NCI-H345 (cell line): ENCODE data around the gene TRHDE.

Experiments
- DNase-seq: peaks from one replicate; lab custom pipeline; 2025; lab: John Stamatoyannopoulos, UW

The TRHDE gene

GRCh38 chr12:72444125-72444524 lies 172.0 kb downstream of the TRHDE start:
- DNase-seq: no peak

DNA sequence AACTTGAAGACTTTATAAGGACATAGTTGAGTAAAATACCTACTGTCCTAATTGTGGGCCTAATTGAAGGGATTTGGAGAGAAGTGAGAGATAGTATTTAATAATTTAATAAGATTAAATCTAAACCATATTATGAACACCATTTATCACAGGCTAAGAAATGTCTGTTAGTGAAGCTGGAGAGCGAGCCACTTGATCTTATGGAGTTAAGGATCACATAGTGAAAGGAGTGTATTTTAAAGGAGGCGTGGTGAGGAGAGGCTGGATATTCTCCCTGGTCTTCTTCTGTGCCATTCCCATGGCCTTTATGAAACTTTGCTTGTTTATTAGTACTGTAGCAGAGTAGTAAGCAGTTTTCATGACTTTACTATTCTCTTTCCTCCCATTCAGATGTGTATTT lies 172.4 kb downstream of the TRHDE start:
- no peak for DNase-seq

- no peak for DNase-seq
These were observed 175.9 kb downstream of the TRHDE start for GRCh38 chr12:72448089-72448488.

GRCh38 chr12:72448805-72449204 lies 176.6 kb downstream of the TRHDE start:
- DNase-seq: peak; percentile 8

DNA sequence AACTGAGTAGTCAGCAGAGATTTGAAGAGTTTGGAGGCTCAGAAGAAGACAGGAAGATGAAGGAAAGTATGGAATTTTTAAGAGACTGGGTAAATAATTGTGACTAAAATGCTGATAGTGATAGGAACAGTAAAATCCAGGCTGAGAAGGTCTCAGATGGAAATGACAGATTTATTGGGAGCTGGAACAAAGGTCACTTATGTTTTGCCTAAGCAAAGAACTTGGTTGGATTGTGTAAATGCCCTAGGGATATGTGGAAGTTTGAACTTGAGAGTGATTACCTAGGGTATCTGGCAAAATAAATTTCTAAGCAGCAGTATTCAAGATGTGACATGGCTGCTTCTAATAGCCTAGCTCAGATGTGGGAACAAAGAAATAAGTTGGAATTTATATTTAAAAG lies 180.9 kb downstream of the TRHDE start:
- DNase-seq: no peak

DNA sequence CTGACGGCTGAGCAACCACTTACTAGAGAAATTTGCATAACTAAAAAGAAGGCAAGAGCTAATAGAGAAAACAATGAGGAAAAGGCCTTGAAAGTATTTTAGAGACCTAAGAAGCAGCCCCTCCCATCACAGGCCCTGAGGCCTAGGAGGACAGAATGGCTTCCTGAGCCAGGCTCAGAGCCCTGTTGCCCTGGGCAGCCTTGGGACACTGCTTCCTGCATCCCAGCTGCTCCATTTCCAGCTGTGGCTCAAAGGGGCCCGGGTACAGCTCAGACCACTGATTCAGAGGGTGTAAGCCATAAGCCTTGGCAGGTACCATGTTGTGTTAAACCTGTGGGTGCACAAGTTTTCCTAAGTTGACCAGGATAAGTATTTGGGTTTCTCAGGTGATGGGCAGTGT lies 181.4 kb downstream of the TRHDE start:
- DNase-seq: no peak

- DNase-seq: no peak
These were observed 192.3 kb downstream of the TRHDE start for GRCh38 chr12:72464471-72464870.

- no peak for DNase-seq
These were observed 193.0 kb downstream of the TRHDE start for GRCh38 chr12:72465155-72465554.

DNA sequence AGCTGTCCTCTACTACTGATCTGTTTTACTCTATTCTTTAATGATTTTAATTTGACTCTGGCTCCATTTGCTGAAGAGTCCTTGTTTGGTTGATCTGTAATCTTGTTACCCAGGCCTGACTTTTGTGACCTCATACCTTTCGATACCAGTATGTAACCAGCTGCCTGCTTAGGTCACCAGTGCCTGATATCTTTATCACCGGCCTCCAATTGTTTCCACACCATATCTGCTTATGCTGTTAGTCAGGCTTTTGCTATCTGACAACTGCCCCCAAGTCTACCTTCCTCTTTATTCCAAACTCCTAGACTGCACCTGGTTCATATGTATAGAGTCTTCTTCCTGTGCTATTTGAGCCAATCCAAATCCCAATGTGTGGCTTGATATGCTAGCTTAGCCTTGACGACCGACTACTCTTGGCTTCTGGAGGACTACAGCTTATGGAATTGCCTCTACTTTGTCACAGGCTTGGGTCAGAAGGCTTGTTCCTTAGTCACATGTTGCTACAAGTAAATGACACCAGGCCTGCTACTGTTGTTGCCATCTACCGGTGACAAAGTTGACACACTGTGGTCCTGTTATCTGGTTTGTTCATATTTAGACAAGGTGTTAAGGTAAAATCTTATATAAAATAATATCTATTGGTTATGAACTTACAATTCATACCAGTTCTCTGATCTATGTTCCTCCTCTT lies 193.9 kb downstream of the TRHDE start:
- no peak for DNase-seq

GRCh38 chr12:72467985-72468384 lies 195.8 kb downstream of the TRHDE start:
- no peak for DNase-seq

GRCh38 chr12:72468505-72468904 lies 196.3 kb downstream of the TRHDE start:
- DNase-seq: no peak

DNA sequence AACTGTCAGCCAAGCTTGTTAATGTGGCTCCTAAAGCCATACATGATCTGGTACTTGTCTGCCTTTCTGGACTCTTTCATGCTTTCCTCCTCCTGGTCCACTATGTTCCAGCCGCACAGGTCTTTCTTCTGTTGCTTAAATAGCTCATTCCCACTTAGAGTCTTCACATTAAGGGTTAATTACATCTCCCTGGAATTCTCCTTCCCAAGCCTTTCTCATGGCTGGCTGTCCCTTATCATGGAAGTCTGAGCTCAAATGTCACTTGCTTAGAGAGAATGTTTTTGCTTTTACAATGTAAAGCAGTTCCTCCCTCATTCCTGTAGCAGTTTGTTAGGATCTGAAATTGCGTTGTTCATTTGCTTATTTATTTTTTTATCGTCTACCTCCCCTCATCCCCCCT lies 199.6 kb downstream of the TRHDE start:
- no peak for DNase-seq

GRCh38 chr12:72472350-72472749 lies 200.2 kb downstream of the TRHDE start:
- no peak for DNase-seq

GRCh38 chr12:72476301-72476700 lies 204.1 kb downstream of the TRHDE start:
- DNase-seq: no peak

DNA sequence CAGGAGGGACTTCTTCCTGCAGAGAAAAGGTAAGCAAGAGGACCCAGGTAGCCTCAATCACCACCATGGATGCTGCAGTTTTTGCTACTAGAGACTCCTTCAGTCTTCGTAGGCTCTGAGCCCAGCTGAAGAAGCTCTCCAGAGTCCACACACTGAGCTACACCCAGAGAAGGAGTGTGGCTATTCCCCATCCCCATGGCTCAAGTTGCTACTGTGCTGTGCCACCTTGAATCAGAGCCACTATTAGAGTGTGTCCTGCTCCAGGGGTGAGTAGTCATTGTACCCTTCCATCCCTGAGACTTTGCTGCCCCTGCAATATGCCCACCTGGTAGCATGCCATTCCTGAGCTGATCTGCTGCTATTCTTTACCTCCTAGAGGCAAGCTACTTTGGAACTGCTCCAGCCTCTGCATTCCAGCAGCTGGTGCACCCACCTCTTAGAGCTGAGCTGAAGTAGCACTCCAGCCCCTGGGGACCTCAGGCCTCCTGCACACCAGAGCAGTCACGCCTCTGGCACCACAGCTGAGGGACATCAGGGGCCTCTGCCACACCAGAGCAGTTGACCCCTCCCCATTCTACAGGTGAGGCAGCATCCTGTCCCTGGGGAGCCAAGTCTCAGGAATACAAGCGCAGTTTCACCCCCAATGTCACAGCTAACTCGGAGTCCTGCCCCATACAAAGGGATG lies 213.0 kb downstream of the TRHDE start:
- no peak for DNase-seq

- no peak for DNase-seq
These were observed 219.3 kb downstream of the TRHDE start for GRCh38 chr12:72491426-72491825.

GRCh38 chr12:72493407-72493806 lies 221.2 kb downstream of the TRHDE start:
- no peak for DNase-seq

DNA sequence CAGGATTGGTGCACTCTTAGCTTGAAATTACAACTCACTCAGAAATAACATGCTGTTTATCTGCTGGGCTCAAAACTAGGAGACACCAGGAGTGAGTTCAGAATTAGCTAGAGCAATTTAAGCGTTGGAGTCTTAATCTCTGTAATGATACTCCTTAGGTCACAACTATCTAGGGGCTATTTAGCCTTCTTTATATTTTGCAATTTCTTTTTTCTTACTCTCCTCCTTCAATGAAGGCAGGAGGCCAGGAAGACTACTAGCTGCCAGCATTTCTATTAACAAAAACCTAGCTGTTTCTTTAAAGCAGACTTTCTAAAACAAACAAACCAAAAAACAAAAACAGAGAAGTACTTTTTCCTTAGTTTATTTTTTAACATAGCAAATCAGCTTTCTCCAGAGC lies 226.2 kb downstream of the TRHDE start:
- no peak for DNase-seq

DNA sequence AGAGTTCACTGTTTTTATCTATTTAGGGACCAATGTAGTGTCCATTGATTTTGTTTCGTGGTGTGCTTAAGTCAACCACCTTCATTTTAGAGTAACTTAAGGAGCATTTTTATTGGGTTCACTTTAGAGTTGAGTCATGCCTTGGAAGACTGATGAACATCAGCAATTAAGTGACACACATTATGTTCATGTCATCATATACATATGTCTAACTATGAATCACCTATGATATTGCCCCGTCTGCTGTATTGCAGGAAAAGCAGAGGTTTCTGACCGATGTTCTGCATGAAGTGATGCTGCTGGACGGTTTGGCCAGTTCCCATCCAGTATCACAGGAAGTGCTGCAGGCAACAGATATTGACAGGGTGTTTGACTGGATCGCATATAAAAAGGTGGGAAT lies 227.1 kb downstream of the TRHDE start:
- no peak for DNase-seq

DNA sequence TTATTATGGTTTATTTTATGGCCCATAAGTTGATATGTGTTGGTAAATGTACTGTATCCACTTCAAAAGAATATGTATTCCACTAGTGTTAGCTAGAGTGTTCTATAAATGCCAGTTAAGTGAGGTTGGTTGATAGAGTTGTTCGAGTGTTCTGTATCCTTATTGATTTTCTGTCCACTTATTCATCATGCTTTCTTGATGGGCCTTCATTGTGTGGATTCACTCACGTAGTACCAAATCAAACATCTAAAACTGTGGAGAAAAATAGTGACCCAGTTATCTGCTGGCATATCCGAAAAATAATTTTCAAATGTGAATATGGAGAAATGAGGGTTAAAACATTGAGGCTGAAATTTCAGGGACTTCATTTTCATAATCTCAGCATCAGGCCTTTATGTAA lies 230.4 kb downstream of the TRHDE start:
- peak; percentile 24 for DNase-seq

- no peak for DNase-seq
These were observed 233.1 kb downstream of the TRHDE start for GRCh38 chr12:72505227-72505626.

DNA sequence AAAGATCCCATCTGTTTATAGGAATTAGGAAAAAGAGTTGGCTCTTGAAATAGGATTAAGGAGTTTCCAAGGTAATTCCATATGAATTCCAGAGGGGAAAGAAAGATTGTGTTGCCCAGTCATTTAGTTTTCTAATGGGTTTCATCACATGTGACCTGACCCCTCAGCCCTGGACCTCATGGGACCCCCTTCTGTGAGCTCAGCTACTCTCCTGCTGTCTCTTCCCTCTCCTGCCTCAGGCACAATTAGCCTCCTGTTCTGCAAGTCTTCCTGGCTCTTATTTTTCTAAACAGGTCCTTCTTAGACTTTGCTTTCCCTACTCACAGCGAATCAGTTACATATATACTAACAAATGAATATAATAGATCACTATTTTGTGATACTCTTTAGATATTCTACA lies 237.7 kb downstream of the TRHDE start:
- no peak for DNase-seq

- DNase-seq: no peak
These were observed 238.6 kb downstream of the TRHDE start for GRCh38 chr12:72510772-72511171.

- no peak for DNase-seq
These were observed 239.3 kb downstream of the TRHDE start for GRCh38 chr12:72511498-72511897.
